GM23248 (cell line): ENCODE results near the gene FARS2. TPM values are rescaled to one million over a fixed set of nuclear protein-coding genes. Genes with fewer than 3 reads are reported as not detected.

Experiments used
- DNase-seq: peaks from one replicate; pipeline ENCODE4 v3.0.0-alpha.2; 2015
- H2AFZ ChIP-seq: fragments of 200-600 bp; sonication (generic); 2 replicates; pipeline ENCODE4 v1.6.1; 2016; ENCODE audit warnings: antibody characterized with exemption
- H3F3A ChIP-seq: fragments of 200-600 bp; sonication (generic); 2 replicates; pipeline ENCODE4 v1.6.1; 2016; ENCODE audit warnings: mild to moderate bottlenecking, antibody characterized with exemption, mixed run types; ENCODE audit not compliant: insufficient read depth
- H3K27ac ChIP-seq: fragments of 200-600 bp; sonication (generic); 2 replicates; pipeline ENCODE4 v1.5.1; 2016; ENCODE audit warnings: mild to moderate bottlenecking
- H3K27me3 ChIP-seq: fragments of 200-600 bp; sonication (generic); replicated peaks from 2 replicates; pipeline ENCODE4 v1.6.1; 2016; ENCODE audit warnings: mild to moderate bottlenecking; ENCODE audit not compliant: insufficient read depth
- H3K36me3 ChIP-seq: fragments of 200-600 bp; sonication (generic); 2 replicates; pipeline ENCODE4 v1.6.1; 2016; ENCODE audit warnings: low read depth, mild to moderate bottlenecking
- H3K4me1 ChIP-seq: fragments of 200-600 bp; sonication (generic); 2 replicates; pipeline ENCODE4 v1.6.1; 2016; ENCODE audit warnings: mild to moderate bottlenecking; ENCODE audit not compliant: insufficient read depth
- H3K4me2 ChIP-seq: fragments of 200-600 bp; sonication (generic); one replicate; pipeline ENCODE4 v1.6.1; 2016; ENCODE audit warnings: mild to moderate bottlenecking; ENCODE audit not compliant: unreplicated experiment
- H3K4me3 ChIP-seq: fragments of 200-600 bp; sonication (generic); 2 replicates; pipeline ENCODE4 v1.5.1; 2016; ENCODE audit warnings: mild to moderate bottlenecking
- H3K79me2 ChIP-seq: fragments of 200-600 bp; sonication (generic); 2 replicates; pipeline ENCODE4 v1.6.1; 2016; ENCODE audit warnings: mild to moderate bottlenecking; ENCODE audit not compliant: insufficient read depth
- H3K9ac ChIP-seq: fragments of 200-600 bp; sonication (generic); 2 replicates; pipeline ENCODE4 v1.6.1; 2016; ENCODE audit warnings: mild to moderate bottlenecking
- H3K9me2 ChIP-seq: fragments of 200-600 bp; sonication (generic); 2 replicates; pipeline ENCODE4 v1.6.1; 2016; ENCODE audit warnings: mixed run types, mild to moderate bottlenecking, moderate library complexity; ENCODE audit not compliant: insufficient read depth
- H3K9me3 ChIP-seq: fragments of 200-600 bp; sonication (generic); one replicate; pipeline ENCODE4 v1.6.1; 2017; ENCODE audit warnings: low read depth
- H4K20me1 ChIP-seq: fragments of 200-600 bp; sonication (generic); 2 replicates; pipeline ENCODE4 v1.6.0; 2016; ENCODE audit not compliant: insufficient read depth
- EZH2 ChIP-seq: fragments of 200-600 bp; sonication (generic); IDR thresholded peaks from 2 replicates; pipeline ENCODE4 v1.6.1; 2018; ENCODE audit warnings: antibody characterized with exemption, mild to moderate bottlenecking; ENCODE audit not compliant: insufficient read depth, poor library complexity, severe bottlenecking
- EZH2phosphoT487 ChIP-seq: fragments of 200-600 bp; sonication (generic); IDR thresholded peaks from 2 replicates; pipeline ENCODE4 v1.6.1; 2018; ENCODE audit warnings: antibody characterized with exemption, moderate library complexity, mild to moderate bottlenecking, low read depth; ENCODE audit not compliant: insufficient read depth
- WGBS, 2 experiments: methylation state at CpG; one replicate each; pipeline ENCODE4 v1.1.6; 2015 to 2017; ENCODE audit warnings: low lambda C conversion rate in 2 of 2, low coverage in 1 of 2; ENCODE audit errors: missing lambda C conversion rate in 2 of 2; 5-methylcytosine and 5-hydroxymethylcytosine counted together
- in situ Hi-C: fragments of 300-500 bp; cut with MboI; formaldehyde crosslinking; loops from 2 replicates; pipeline ENCODE4 v1.15.0; 2020
- polyA plus RNA-seq: library from polyadenylated mRNA; unstranded; fragments of >200 nt; fragmentation: Nextera tagmentation; extraction: Ambion mirVana; gene quantifications from 2 replicates; pipeline ENCODE4 v1.2.1, GENCODE V29; 2016
- total RNA-seq: library from RNA; depleted of rRNA; stranded (reverse); fragments of >200 nt; shearing (Covaris generic); gene quantifications from 2 replicates; pipeline ENCODE4 v1.2.3, GENCODE V29; 2014

Gene FARS2
- total and polyA plus RNA-seq, 2 experiments from 2014 or later = 15.1 to 16.5 TPM

- Histone ChIP-seq H3K27me3 (no peaks in the 10 kb centered on the region), H4K20me1 (no peaks in the 10 kb centered on the region), H3K27ac (peak overlapping the region; percentile 51), H3K4me3 (no peak overlapping the region), H3K9ac (no peak overlapping the region), H2AFZ (peak overlapping the region; percentile 54), H3K4me2 (peak overlapping the region; percentile 43), H3K9me3 (no peaks in the 10 kb centered on the region), H3K36me3 (no peaks in the 10 kb centered on the region), H3K79me2 (no peaks in the 10 kb centered on the region), H3K9me2 (no peaks in the 10 kb centered on the region), H3K4me1 (peaks cover 18% of the 10 kb centered on the region), H3F3A (peaks cover 15% of the 10 kb centered on the region)
- 79% methylated on average over 8 to 9 of the region's 9 CpGs for WGBS, 2 experiments
- peak; percentile 80 for DNase-seq
- no peak for TF ChIP-seq EZH2phosphoT487
- TF ChIP-seq EZH2 = no peak
- in situ Hi-C loops = no loop called here
These were observed 396.5 kb downstream of the FARS2 start for GRCh38 chr6:5657684-5658430.

GRCh38 chr6:5659467-5659866 is 398.2 kb downstream of the FARS2 start:
- DNase-seq = no peak
- Histone ChIP-seq H2AFZ (no peak overlapping the region), H3K27ac (no peak overlapping the region), H3F3A (peaks cover 15% of the 10 kb centered on the region), H3K4me2 (no peak overlapping the region), H3K27me3 (no peaks in the 10 kb centered on the region), H3K79me2 (no peaks in the 10 kb centered on the region), H3K9me3 (no peaks in the 10 kb centered on the region), H3K4me3 (no peak overlapping the region), H3K9ac (no peak overlapping the region), H3K36me3 (no peaks in the 10 kb centered on the region), H4K20me1 (no peaks in the 10 kb centered on the region), H3K4me1 (peaks cover 23% of the 10 kb centered on the region), H3K9me2 (no peaks in the 10 kb centered on the region)
- in situ Hi-C loops = no loop called here
- TF ChIP-seq EZH2 (no peak), EZH2phosphoT487 (no peak)

- Histone ChIP-seq H3K9ac (no peak overlapping the region), H2AFZ (no peak overlapping the region), H3F3A (peaks cover 15% of the 10 kb centered on the region), H3K4me2 (no peak overlapping the region), H3K27me3 (no peaks in the 10 kb centered on the region), H3K9me2 (no peaks in the 10 kb centered on the region), H3K27ac (no peak overlapping the region), H3K9me3 (no peaks in the 10 kb centered on the region), H3K4me1 (peaks cover 23% of the 10 kb centered on the region), H3K36me3 (no peaks in the 10 kb centered on the region), H4K20me1 (no peaks in the 10 kb centered on the region), H3K4me3 (no peak overlapping the region), H3K79me2 (no peaks in the 10 kb centered on the region)
- in situ Hi-C loops = no loop called here
- TF ChIP-seq EZH2 = no peak
- no peak for TF ChIP-seq EZH2phosphoT487
- WGBS, 2 experiments = 63% methylated on average over 5 of the region's 5 CpGs
- no peak for DNase-seq
These were observed 399.5 kb downstream of the FARS2 start for GRCh38 chr6:5660772-5661171.

GRCh38 chr6:5662797-5663196 is 401.5 kb downstream of the FARS2 start:
- H3K9ac ChIP-seq = no peak overlapping the region
- no peaks in the 10 kb centered on the region for H3K9me3 ChIP-seq
- no peak overlapping the region for H2AFZ ChIP-seq
- no peak overlapping the region for H3K27ac ChIP-seq
- no peaks in the 10 kb centered on the region for H3K36me3 ChIP-seq
- no peak overlapping the region for H3K4me3 ChIP-seq
- no peak for DNase-seq
- no peaks in the 10 kb centered on the region for H3K79me2 ChIP-seq
- 76 to 89% methylated on average over 3 of the region's 3 CpGs for WGBS, 2 experiments
- peaks cover 14% of the 10 kb centered on the region for H3K4me1 ChIP-seq
- H4K20me1 ChIP-seq = no peaks in the 10 kb centered on the region
- no peak for TF ChIP-seq EZH2
- no peak for TF ChIP-seq EZH2phosphoT487
- no peaks in the 10 kb centered on the region for H3K9me2 ChIP-seq
- H3K27me3 ChIP-seq = no peaks in the 10 kb centered on the region
- H3K4me2 ChIP-seq = no peak overlapping the region
- in situ Hi-C loops = no loop called here
- H3F3A ChIP-seq = peaks cover 8% of the 10 kb centered on the region; the same call in 1 of the 2 replicates

GRCh38 chr6:5663259-5663658 is 401.9 kb downstream of the FARS2 start:
- Histone ChIP-seq H3F3A (peaks cover 3% of the 10 kb centered on the region; the same call in 1 of the 2 replicates), H3K9me3 (no peaks in the 10 kb centered on the region), H3K4me3 (no peak overlapping the region), H3K27ac (no peak overlapping the region), H3K36me3 (no peaks in the 10 kb centered on the region), H3K9me2 (no peaks in the 10 kb centered on the region), H3K79me2 (no peaks in the 10 kb centered on the region), H4K20me1 (no peaks in the 10 kb centered on the region), H3K4me2 (no peak overlapping the region), H3K4me1 (peaks cover 11% of the 10 kb centered on the region; the same call in 1 of the 2 replicates), H2AFZ (no peak overlapping the region), H3K9ac (no peak overlapping the region), H3K27me3 (no peaks in the 10 kb centered on the region)
- peak; percentile 44 for DNase-seq
- TF ChIP-seq EZH2 = no peak
- TF ChIP-seq EZH2phosphoT487 = no peak
- WGBS, 2 experiments = 38 to 41% methylated on average over 4 of the region's 4 CpGs
- in situ Hi-C loops = no loop called here
